ENCODE results near the gene CD63.

GRCh38 chr12:55746913-55747231 lies 18.1 kb upstream of the CD63 start:
- no peak for TF ChIP-seq ZNF239 (tag by site-specific recombination; IDR thresholded peaks at IDR 0.05)
- TF ChIP-seq ZNF280C (tag by site-specific recombination; IDR thresholded peaks at IDR 0.05), result no peak
- no peak for TF ChIP-seq ELK4 (IDR thresholded peaks at IDR 0.05; ENCODE audit: borderline replicate concordance, low read depth, low read length)
- TF ChIP-seq ZNF398 (tag by site-specific recombination; IDR thresholded peaks at IDR 0.05), result no peak
- TF ChIP-seq GLIS2 (tag by site-specific recombination; IDR thresholded peaks at IDR 0.05), result no peak
- TF ChIP-seq BCL11B (tag by site-specific recombination; IDR thresholded peaks at IDR 0.05; ENCODE audit: low read depth), result no peak
- no peak for TF ChIP-seq CTCF (tag by site-specific recombination; IDR thresholded peaks at IDR 0.05)
- TF ChIP-seq ZNF629 (tag by site-specific recombination; IDR thresholded peaks at IDR 0.05), result no peak
- TF ChIP-seq ZNF335 (tag by site-specific recombination; conservative IDR thresholded peaks at IDR 0.05), result no peak
- no peak for TF ChIP-seq ZNF76 (tag by site-specific recombination; IDR thresholded peaks at IDR 0.05; ENCODE audit: borderline replicate concordance, low read depth)
